Peyer's patch (tissue), 4 donors: ENCODE results near the gene TSHZ1. TPM values are rescaled to one million over a fixed set of nuclear protein-coding genes. Genes with fewer than 3 reads are reported as not detected.

Experiments used
- DNase-seq, 3 donors: peaks; one replicate each; pipeline ENCODE4 v3.0.0-alpha.2; 2017 to 2019
- H3K27ac ChIP-seq, 4 donors: fragments of 200-600 bp; sonication (generic); one replicate each; pipeline ENCODE4 v1.5.1; 2016 to 2019
- H3K27me3 ChIP-seq, 2 donors: fragments of 200-600 bp; sonication (generic); one replicate each; pipeline ENCODE4 v1.5.1; 2019
- H3K36me3 ChIP-seq, 3 donors: fragments of 200-600 bp; sonication (generic); one replicate each; pipeline ENCODE4 v1.5.1; 2016 to 2019
- H3K4me1 ChIP-seq, 4 donors: fragments of 200-600 bp; sonication (generic); one replicate each; pipeline ENCODE4 v1.5.1; 2016 to 2019
- H3K4me3 ChIP-seq, 4 donors: fragments of 200-600 bp; sonication (generic); 1 replicate in 3 of 4; 2 replicates in 1 of 4; pipeline ENCODE4 v1.5.1; 2016 to 2019; ENCODE audit warnings: mild to moderate bottlenecking in 1 of 4
- H3K9me3 ChIP-seq, 4 donors: fragments of 200-600 bp; sonication (generic); one replicate each; pipeline ENCODE4 v1.5.1; 2016 to 2019; ENCODE audit warnings: mild to moderate bottlenecking in 1 of 4
- POLR2A ChIP-seq, 2 donors: fragments of 450-650 bp; IDR thresholded peaks; one replicate each; pipeline ENCODE4 v1.5.1; 2017; ENCODE audit warnings: antibody characterized with exemption in 2 of 2, mild to moderate bottlenecking in 2 of 2, moderate library complexity in 2 of 2
- total RNA-seq, 4 donors: library from RNA; depleted of rRNA; stranded (reverse); fragments of >200 nt; gene quantifications; one replicate each; pipeline ENCODE4 v1.1.0, GENCODE V29; 2016
- TF ChIP-seq, protein P1 (sequence below), 6 experiments: fragments of 450-650 bp in 4 of 6; fragments of 200-600 bp in 2 of 6; sonication (generic) in 1 of 6; IDR thresholded peaks; one replicate each; pipeline ENCODE4 v1.5.1; 2017 to 2019; ENCODE audit warnings: antibody characterized with exemption in 6 of 6, mild to moderate bottlenecking in 3 of 6, moderate library complexity in 1 of 6

The TSHZ1 gene
- total RNA-seq, 4 donors from 2014 or later: 12.4 to 34.8 (median 28.4) TPM

DNA sequence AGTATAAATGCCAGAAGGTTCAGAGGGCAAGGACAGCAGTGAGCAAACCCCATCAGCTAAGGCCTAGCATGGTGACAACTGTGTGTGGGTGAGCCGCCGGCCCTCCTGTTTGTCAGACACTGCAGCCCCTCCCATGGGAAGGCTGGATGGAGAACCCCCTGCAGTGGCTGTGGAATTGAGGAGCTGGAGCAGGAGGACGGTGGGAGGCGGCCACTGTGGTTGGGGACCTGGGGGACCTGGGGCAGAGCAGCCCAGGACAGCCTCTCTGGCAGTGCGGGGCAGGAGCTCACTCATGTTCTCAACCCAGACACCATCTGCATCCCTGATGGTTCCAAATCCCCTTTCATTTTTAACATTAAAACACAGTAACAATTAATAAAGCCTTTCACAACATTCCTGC, 68.8 kb downstream of the TSHZ1 start:
- no peak for DNase-seq
- no peaks in the 10 kb centered on the region for H3K9me3 ChIP-seq
- H3K27ac ChIP-seq: no peak overlapping the region
- peaks cover 0 to 6% (median 0%) of the 10 kb centered on the region in 4 donors for H3K4me1 ChIP-seq
- no peak overlapping the region for H3K4me3 ChIP-seq
- no peak for TF ChIP-seq POLR2A (IDR thresholded peaks at IDR 0.05)
- TF ChIP-seq, protein P1, sequence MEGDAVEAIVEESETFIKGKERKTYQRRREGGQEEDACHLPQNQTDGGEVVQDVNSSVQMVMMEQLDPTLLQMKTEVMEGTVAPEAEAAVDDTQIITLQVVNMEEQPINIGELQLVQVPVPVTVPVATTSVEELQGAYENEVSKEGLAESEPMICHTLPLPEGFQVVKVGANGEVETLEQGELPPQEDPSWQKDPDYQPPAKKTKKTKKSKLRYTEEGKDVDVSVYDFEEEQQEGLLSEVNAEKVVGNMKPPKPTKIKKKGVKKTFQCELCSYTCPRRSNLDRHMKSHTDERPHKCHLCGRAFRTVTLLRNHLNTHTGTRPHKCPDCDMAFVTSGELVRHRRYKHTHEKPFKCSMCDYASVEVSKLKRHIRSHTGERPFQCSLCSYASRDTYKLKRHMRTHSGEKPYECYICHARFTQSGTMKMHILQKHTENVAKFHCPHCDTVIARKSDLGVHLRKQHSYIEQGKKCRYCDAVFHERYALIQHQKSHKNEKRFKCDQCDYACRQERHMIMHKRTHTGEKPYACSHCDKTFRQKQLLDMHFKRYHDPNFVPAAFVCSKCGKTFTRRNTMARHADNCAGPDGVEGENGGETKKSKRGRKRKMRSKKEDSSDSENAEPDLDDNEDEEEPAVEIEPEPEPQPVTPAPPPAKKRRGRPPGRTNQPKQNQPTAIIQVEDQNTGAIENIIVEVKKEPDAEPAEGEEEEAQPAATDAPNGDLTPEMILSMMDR (IDR thresholded peaks at IDR 0.05): no peak
- no peaks in the 10 kb centered on the region for H3K27me3 ChIP-seq
- H3K36me3 ChIP-seq: no peaks in the 10 kb centered on the region

DNA sequence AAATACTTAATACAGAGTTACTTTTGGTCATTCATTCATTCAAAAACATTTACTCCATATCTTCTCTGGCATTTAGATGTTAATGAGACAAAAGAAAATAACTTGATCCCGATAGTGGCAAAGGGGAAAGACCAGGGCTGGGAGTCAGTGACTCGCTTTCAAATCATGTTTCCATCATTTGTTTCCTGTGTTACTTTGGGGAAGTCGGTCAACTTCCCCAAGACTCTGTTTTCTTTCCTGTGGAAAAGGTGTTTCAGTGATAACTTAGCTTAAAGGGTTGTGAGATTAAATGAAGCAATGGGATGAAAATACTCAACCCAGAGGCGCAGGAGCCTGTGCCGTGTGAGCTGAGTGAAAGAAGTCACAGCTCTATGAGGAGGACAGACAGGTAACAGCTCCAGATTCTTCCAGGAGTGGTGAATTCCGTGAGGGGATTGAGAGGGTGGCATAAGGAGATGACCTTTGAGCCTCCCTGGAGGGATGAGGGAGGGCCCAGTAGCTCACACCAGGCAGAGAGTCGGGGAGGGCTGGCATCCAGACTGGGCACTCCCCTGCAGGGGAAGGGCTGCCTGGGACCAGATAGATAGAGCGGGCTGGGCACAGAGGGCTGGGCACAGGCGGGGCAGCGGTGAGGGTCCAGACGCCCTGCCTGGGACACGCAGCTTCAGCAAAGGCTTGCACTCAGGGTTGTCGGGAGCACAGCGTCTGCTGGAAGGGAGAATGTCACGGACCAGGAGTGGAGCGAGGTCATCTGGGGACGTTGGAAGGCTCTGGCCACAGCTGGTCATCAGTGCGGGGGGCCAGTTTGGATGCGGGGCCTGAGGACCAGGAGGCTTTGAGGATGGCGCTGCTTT, 70.1 kb downstream of the TSHZ1 start:
- Histone ChIP-seq H3K9me3 (no peaks in the 10 kb centered on the region), H3K27ac (no peak overlapping the region), H3K27me3 (no peaks in the 10 kb centered on the region), H3K4me3 (no peak overlapping the region), H3K36me3 (peaks cover 0 to 5% (median 0%) of the 10 kb centered on the region in 3 donors), H3K4me1 (peaks cover 0 to 6% (median 0%) of the 10 kb centered on the region in 4 donors)
- TF ChIP-seq, protein P1 (IDR thresholded peaks at IDR 0.05): no peak
- no peak for TF ChIP-seq POLR2A (IDR thresholded peaks at IDR 0.05)
- DNase-seq: no peak

DNA sequence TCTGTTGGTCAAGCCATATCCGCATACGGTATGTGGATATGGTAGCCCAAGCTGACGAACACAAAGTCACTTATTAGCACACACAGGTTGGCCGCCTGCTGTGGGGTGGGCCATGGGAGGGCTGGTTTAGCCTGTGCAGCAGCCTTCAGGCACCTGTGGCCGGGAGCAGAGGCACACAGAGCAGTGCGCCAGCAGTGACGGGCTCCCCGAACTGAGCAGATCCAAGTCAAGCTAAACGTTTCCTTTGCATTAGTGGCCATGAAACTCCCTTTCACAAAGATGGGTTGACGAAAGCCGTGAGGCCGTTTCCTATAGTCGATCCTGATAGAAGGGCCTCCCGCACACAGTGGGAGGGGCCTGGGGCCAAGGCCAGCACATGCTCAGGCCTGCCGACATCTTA, 72.1 kb downstream of the TSHZ1 start:
- TF ChIP-seq POLR2A (IDR thresholded peaks at IDR 0.05): no peak
- TF ChIP-seq, protein P1 (IDR thresholded peaks at IDR 0.05): no peak
- Histone ChIP-seq H3K27ac (no peak overlapping the region), H3K4me3 (no peak overlapping the region), H3K36me3 (peaks cover 0 to 26% (median 0%) of the 10 kb centered on the region in 3 donors), H3K27me3 (no peaks in the 10 kb centered on the region), H3K9me3 (no peaks in the 10 kb centered on the region), H3K4me1 (peaks cover 0 to 6% (median 0%) of the 10 kb centered on the region in 4 donors)
- no peak for DNase-seq

DNA sequence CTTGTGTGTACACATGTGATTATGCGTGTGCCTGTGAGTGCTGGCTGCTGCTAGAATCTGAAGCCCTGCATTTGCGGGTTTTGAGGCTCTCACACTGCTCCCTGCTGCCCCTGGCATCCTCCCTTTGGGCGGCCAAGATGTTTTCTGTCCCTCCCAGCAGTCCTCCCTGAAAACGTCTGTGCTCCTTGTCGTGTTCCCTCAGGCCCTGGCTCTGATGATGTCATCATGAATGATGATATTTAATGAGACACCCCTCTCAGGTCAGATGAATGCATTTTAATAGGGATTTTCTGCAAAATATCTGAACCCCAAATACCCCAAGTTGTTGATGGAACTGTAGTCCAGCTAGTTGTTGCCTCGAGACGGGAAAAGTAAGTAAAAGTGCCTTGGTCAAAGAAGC, 73.1 kb downstream of the TSHZ1 start:
- TF ChIP-seq, protein P1 (IDR thresholded peaks at IDR 0.05): no peak
- no peak for TF ChIP-seq POLR2A (IDR thresholded peaks at IDR 0.05)
- H3K9me3 ChIP-seq: no peaks in the 10 kb centered on the region
- H3K27ac ChIP-seq: no peak overlapping the region
- peaks cover 0 to 33% (median 0%) of the 10 kb centered on the region in 3 donors for H3K36me3 ChIP-seq
- DNase-seq: no peak
- no peaks in the 10 kb centered on the region for H3K27me3 ChIP-seq
- H3K4me1 ChIP-seq: peaks cover 0 to 6% (median 0%) of the 10 kb centered on the region in 4 donors
- no peak overlapping the region for H3K4me3 ChIP-seq

DNA sequence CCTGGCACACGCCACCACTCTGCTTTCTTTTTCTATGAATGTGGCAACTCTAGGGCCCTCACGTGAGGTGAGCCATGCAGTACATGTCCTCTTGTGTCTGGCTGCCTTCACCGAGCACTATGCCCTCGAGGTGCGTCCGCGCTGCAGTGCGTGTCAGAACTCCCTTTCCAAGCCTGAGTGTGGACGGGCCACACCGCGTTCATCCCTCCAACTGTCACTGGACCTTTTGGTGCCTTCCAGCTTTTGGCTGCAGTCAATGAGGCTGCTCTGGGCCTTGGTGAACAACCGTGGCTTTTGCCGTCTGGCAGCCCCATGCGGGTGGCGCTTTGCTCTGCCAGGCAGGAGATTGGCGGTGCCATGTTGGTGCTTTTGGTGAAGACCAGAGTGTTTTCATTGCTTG, 74.0 kb downstream of the TSHZ1 start:
- Histone ChIP-seq H3K9me3 (no peaks in the 10 kb centered on the region), H3K4me1 (peaks cover 0 to 6% (median 0%) of the 10 kb centered on the region in 4 donors), H3K36me3 (peaks cover 0 to 33% (median 0%) of the 10 kb centered on the region in 3 donors), H3K4me3 (no peak overlapping the region), H3K27ac (no peak overlapping the region), H3K27me3 (no peaks in the 10 kb centered on the region)
- DNase-seq: no peak
- TF ChIP-seq, protein P1 (IDR thresholded peaks at IDR 0.05): no peak
- no peak for TF ChIP-seq POLR2A (IDR thresholded peaks at IDR 0.05)
